GM21737 (cell line): Measurements from ENCODE around the gene GDF7.
A peak's percentile ranks its signal among the peaks of the same experiment; 100 is the strongest.

Experiments
- ATAC-seq: cut with Tn5 transposase; IDR thresholded peaks from one replicate; pipeline ENCODE4 v1.9.1; 2021; ENCODE audit warnings: mild to moderate bottlenecking, moderate library complexity; ENCODE audit not compliant: unreplicated experiment

The GDF7 gene

GRCh38 chr2:20671036-20671735 is 4.2 kb downstream of the GDF7 start:
- ATAC-seq = no peak

DNA sequence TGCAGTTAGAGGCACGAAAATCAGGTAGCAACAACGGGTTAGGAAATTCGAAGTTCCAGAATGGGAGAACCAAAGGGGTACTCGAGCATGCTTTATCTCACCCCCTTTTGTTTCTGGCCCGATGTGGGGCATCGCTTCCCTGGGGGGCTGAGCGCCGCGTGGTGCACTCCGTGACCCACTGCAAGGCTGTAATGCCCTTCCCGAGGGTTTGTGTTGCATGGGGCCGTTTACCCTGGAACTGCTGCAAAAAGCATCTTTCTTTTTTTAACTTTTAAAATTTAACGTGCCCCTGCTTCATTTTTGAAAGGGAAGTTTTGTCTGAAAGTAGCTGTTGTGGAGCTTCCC is 4.8 kb downstream of the GDF7 start:
- no peak for ATAC-seq

GRCh38 chr2:20672201-20672951 is 5.4 kb downstream of the GDF7 start:
- no peak for ATAC-seq

- ATAC-seq = no peak
These were observed 6.9 kb downstream of the GDF7 start for GRCh38 chr2:20673686-20674308.

GRCh38 chr2:20674309-20674965 is 7.5 kb downstream of the GDF7 start:
- no peak for ATAC-seq

- ATAC-seq = no peak
These were observed 8.2 kb downstream of the GDF7 start for GRCh38 chr2:20674974-20675679.

DNA sequence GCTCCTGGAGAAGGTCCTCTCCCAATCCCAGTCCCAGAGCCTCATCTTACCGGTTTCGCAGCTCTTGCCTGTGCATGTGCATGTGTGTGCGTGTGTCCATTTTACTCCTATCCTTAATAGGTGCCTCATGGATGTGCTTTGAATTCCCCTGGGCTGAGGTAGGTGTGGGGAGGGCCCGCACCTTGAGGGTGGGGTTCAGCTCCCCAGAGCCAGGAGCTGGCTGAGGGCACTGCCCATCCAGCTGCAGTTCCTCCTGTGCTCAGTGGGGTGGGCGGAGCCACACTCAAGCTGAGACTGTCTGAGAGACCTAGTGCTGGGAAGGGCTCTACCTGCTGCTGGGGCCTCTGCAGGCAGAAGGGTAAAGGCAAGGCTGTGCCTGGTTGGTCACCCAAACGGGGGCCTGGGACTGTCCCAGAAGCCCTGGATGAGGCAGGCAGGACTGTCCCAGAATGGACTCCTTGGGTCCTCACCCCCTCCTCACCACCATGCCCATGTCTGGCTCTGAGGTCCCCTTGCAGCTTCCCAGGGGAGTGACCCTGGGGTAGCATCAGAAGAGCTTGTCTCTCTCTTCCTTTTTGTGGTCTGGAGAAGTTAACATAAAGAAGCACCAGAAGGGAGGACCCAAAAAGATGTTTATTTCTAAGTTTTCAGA is 8.9 kb downstream of the GDF7 start:
- peak; percentile 43 for ATAC-seq

DNA sequence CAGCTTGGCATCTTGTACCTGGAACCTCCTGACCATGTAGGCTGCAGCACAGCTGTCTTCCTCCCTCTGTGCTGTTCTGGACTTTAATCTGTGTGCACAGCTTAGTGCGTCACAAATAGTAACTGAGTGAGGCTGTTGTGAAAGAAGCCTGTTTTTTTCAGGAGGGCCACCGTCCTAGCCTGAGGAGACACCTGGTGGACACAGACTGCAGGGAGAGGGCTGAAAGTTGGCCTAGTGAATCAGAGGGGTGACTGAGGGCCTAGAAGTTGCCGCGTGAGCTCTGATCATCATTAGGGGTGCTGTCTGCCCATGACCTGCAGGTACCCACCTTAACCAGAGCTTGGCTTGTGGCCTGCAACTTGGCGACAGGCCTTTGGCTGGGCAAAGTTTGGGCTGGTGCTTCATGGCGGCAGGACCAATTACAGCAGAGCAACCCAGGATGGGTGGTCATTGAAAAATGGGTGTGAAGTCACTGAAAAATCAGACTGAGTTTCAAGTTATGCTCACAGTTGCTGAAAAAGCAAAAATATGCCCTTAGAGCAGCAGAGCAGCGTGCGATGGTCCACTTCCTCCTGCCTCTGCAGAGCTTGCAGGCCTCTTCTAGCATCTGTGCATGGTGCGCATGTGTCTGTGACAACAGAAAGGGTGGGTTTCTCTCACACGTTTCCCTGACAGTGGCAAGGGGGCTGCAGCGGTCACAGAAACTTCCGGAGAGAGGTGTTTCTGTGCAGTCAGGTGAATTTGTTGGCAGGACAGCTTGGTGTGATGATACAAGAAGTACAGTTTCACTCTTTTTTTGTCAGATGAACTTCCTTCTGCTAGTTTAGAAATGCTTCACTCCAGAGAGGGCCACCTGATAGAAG is 9.6 kb downstream of the GDF7 start:
- ATAC-seq = peak; percentile 80

- peak; percentile 35 for ATAC-seq
These were observed 10.5 kb downstream of the GDF7 start for GRCh38 chr2:20677301-20678085.

DNA sequence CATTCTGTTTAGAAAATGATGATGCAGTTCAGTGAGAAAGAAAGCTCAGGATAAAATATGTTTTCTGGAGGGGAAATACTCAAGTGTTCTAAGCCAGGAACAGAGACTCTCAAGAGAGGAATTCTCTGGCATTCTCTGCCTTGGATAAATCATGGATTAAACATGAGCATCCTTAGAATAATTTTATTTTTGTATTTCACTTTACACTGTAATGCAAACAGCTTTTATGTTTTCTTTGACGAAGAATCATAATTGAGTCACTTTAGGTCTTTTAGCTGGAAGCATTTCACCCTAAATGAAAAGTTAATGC is 11.1 kb downstream of the GDF7 start:
- no peak for ATAC-seq

GRCh38 chr2:20678780-20679179 is 11.8 kb downstream of the GDF7 start:
- no peak for ATAC-seq

GRCh38 chr2:20680744-20681375 is 13.9 kb downstream of the GDF7 start:
- no peak for ATAC-seq

- ATAC-seq = no peak
These were observed 15.4 kb downstream of the GDF7 start for GRCh38 chr2:20682167-20682920.

- no peak for ATAC-seq
These were observed 17.7 kb downstream of the GDF7 start for GRCh38 chr2:20684581-20685063.

GRCh38 chr2:20687260-20687832 is 20.4 kb downstream of the GDF7 start:
- no peak for ATAC-seq

DNA sequence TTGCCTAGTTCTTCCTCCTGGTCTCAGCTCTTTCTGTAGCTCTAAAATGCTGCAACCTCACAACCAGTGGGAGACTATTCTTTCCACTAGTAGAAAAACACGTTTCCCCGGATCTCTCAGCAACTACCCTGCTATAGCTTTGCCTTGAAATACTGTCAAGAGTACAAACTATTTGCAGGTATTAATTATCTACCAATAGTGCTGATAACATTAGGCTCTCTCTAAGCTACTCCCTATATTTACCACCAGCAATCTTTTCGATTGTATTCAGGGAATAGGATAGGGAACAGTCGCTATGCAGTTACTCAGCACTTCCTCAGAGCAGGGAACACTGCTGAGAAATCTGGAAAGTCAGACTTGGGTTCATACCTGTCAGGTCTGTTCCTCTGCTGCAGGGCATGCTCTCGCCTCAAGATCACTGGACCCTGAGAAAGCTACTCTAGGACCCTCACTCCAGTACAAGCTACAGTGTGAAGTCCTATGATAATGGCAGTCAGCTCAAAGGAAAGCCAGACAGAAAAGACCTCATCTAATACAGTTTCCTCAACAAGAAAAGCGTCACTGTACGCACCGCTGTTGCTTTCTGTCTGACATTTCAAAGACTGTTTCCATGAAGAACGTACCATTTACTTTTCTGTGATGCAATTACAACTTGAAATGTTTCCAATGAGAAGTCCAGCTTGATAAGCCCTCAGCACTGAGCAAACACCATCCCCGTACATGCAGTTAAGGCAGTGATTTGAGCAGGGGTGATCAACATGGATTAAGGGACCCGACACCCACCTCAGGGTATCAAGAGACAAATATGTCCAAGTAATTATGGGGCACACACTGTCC is 22.7 kb downstream of the GDF7 start:
- ATAC-seq = no peak
